ENCODE data around the gene HPD. TPM values are rescaled to one million over a fixed set of nuclear protein-coding genes. Genes with fewer than 3 reads are reported as not detected.

HPD gene
- total RNA-seq, 2 donors from 2014 or later, result 0.39 to 1.3 TPM

DNA sequence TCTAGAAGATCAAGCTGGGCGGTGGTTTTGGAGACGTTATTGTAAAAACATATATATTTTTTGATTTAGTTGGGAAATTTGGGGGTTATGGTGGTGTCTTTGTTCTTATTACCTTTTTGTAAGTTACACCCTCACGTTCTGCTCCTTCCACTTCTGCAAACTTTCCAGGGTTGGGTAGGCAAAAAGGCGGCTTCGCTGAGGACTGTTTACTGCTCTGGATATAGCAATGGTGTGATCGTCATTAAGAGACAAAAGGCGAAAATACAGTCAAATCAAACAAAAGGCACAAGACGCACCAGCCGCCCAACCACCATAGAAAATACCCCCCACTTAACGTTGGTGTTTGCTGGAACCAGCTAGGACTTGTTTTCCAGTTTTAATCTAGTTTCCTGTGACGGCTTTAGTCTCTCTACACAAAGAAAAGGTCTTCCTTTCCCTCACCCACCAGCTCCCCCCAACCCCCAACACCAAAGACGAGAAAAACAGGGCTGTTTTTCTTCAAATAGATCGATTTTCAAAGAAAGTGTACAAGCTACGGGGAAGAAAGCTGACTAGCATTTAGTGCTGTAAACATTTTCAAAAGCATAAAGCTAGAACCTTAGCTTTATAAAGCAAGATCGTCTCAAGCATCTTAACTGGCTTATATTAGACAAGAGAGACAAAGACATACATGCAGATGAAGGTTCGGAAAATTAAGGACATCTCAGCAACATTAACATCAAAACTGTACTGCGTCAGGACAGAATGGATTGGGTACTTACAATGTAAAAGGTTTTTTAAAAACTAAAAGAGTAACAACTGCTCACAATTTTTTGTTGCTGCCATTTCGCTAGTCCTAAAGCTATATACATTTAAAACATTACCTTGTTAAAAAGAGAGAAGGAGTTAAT, 56.8 kb downstream of the HPD start:
- no peaks in the 10 kb centered on the region for H3K36me3 ChIP-seq
- peaks cover 0 to 64% of the 10 kb centered on the region in 2 donors for H3K4me1 ChIP-seq
- H3K27me3 ChIP-seq, result no peaks in the 10 kb centered on the region
- peak overlapping the region; percentile 73 to 79 for H3K4me3 ChIP-seq
- no peak for TF ChIP-seq CTCF (IDR thresholded peaks at IDR 0.05)
- H3K9me3 ChIP-seq, result no peaks in the 10 kb centered on the region
- no peak for DNase-seq (ENCODE audit: low spot score)
- H3K27ac ChIP-seq, result peak overlapping the region; percentile 100

- Histone ChIP-seq H3K36me3 (no peaks in the 10 kb centered on the region), H3K27me3 (no peaks in the 10 kb centered on the region), H3K4me1 (peaks cover 0 to 64% of the 10 kb centered on the region in 2 donors), H3K27ac (peak overlapping the region; percentile 100), H3K4me3 (peak overlapping the region; percentile 73 to 79), H3K9me3 (no peaks in the 10 kb centered on the region)
- TF ChIP-seq CTCF (IDR thresholded peaks at IDR 0.05), result no peak
- peak; percentile 86 for DNase-seq (ENCODE audit: low spot score)
These were observed 57.7 kb downstream of the HPD start for GRCh38 chr12:121800694-121801594.

GRCh38 chr12:121799842-121800693, 58.6 kb downstream of the HPD start:
- Histone ChIP-seq H3K36me3 (peaks cover 7% of the 10 kb centered on the region), H3K27ac (peak overlapping the region; percentile 100), H3K27me3 (no peaks in the 10 kb centered on the region), H3K4me1 (peaks cover 0 to 64% of the 10 kb centered on the region in 2 donors), H3K9me3 (no peaks in the 10 kb centered on the region), H3K4me3 (peak overlapping the region; percentile 73 to 79)
- peak in 1 of 2 donors; percentile 10 for TF ChIP-seq CTCF (IDR thresholded peaks at IDR 0.05)
- DNase-seq (ENCODE audit: low spot score), result peak; percentile 93

DNA sequence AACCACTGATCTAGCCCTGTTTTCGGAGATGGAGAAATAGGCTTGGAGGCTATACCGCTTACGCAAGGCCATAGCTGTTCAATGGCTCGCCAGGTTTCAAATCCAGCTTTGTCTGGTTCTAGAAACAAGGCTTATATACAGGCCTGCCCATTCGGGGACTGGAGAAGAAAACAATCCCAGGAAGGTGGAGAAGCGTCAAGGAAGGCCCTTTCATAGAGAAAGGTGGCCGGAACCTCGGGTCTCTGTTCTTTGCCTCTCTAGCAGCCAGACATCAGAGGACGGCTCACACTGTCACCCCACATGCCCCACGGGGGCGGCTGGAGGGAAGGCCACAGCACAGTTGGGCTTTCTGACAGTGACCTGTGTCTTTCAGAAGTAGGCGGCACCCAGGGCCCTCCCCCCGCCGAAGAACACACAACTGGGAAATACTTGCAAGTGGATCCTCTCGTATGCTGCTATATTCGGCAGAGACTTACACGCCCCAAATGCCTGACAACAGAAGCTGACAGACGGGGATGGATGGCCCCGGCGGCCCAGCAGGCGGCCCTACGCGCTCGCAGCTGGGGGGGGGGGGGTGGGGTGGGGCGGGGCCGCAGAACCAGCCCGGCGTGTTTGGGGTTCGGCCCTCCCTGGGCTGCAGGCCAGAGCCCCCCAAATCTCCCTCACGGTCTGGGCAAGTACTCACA, 59.4 kb downstream of the HPD start:
- no peaks in the 10 kb centered on the region for H3K27me3 ChIP-seq
- TF ChIP-seq CTCF (IDR thresholded peaks at IDR 0.05), result no peak
- peak overlapping the region; percentile 73 to 79 for H3K4me3 ChIP-seq
- H3K4me1 ChIP-seq, result peaks cover 0 to 68% of the 10 kb centered on the region in 2 donors
- no peaks in the 10 kb centered on the region for H3K9me3 ChIP-seq
- peak overlapping the region; percentile 100 for H3K27ac ChIP-seq
- peaks cover 7% of the 10 kb centered on the region for H3K36me3 ChIP-seq
- DNase-seq (ENCODE audit: low spot score), result peak; percentile 88

- no peak for DNase-seq (ENCODE audit: low spot score)
- Histone ChIP-seq H3K36me3 (peaks cover 7% of the 10 kb centered on the region), H3K27ac (peak overlapping the region; percentile 100), H3K9me3 (no peaks in the 10 kb centered on the region), H3K4me3 (peak overlapping the region; percentile 73 to 79), H3K4me1 (peaks cover 0 to 73% of the 10 kb centered on the region in 2 donors), H3K27me3 (no peaks in the 10 kb centered on the region)
- TF ChIP-seq CTCF (IDR thresholded peaks at IDR 0.05), result no peak
These were observed 59.9 kb downstream of the HPD start for GRCh38 chr12:121798787-121799155.

Data from right atrium auricular region (tissue), 2 donors.